CD4-positive, CD25-positive, alpha-beta regulatory T cell (primary cell): ENCODE measurements around the gene PPIF. TPM values are rescaled to one million over a fixed set of nuclear protein-coding genes. Genes with fewer than 3 reads are reported as not detected.
"Not testable (repeated sequence)": the region's sequence is repeated elsewhere in the genome, so short reads cannot be mapped to it uniquely, and the experiment has no call there.

Experiments used
- ATAC-seq, 2 donors: fragments of 150-1000 bp; cut with Tn5 transposase; one replicate each; pipeline ENCODE4 v1.10.0; 2021; ENCODE audit warnings: low read depth in 2 of 2, moderate number of reproducible peaks in 2 of 2, moderate library complexity in 1 of 2
- DNase-seq, 3 donors: peaks; one replicate each; pipeline versions ENCODE4 v3.0.0 to v3.0.0-alpha.2; 2012 to 2022; ENCODE audit warnings: mixed read lengths in 1 of 3
- H3K27ac ChIP-seq: one replicate; pipeline ENCODE4 v1.7.0; 2013; ENCODE audit warnings: mild to moderate bottlenecking, low read length; ENCODE audit not compliant: insufficient read depth, poor library complexity, severe bottlenecking
- H3K27me3 ChIP-seq: one replicate; pipeline ENCODE4 v1.7.0; 2013; ENCODE audit warnings: low read length; ENCODE audit not compliant: control insufficient read depth, insufficient read depth
- H3K36me3 ChIP-seq: one replicate; pipeline ENCODE4 v1.7.0; 2013; ENCODE audit warnings: mild to moderate bottlenecking, low read length, moderate library complexity; ENCODE audit not compliant: control insufficient read depth, insufficient read depth
- H3K4me1 ChIP-seq: 2 replicates; pipeline ENCODE4 v1.7.0; 2013; ENCODE audit warnings: mild to moderate bottlenecking, low read length; ENCODE audit not compliant: insufficient read depth, control insufficient read depth, poor library complexity, severe bottlenecking
- H3K4me3 ChIP-seq: one replicate; pipeline ENCODE4 v1.7.0; 2013; ENCODE audit warnings: low read depth, mild to moderate bottlenecking, low read length, moderate library complexity
- H3K9me3 ChIP-seq, 2 experiments: 1 replicate in 1 of 2; 2 replicates in 1 of 2; pipeline ENCODE4 v1.7.0; 2013; ENCODE audit warnings: low read length in 2 of 2, mild to moderate bottlenecking in 1 of 2, moderate library complexity in 1 of 2; ENCODE audit not compliant: control insufficient read depth in 2 of 2
- H3K27ac Mint-ChIP-seq, 3 donors: one replicate each; pipeline ENCODE4 v1.8.0; 2020 to 2022; ENCODE audit warnings: mild to moderate bottlenecking in 3 of 3, mixed read lengths in 3 of 3, moderate library complexity in 2 of 3
- H3K27me3 Mint-ChIP-seq: one replicate; pipeline ENCODE4 v1.8.0; 2022; ENCODE audit warnings: mild to moderate bottlenecking, mixed read lengths
- H3K36me3 Mint-ChIP-seq: one replicate; pipeline ENCODE4 v1.8.0; 2020; ENCODE audit warnings: mixed read lengths
- H3K4me1 Mint-ChIP-seq, 4 donors: one replicate each; pipeline ENCODE4 v1.8.0; 2020 to 2022; ENCODE audit warnings: mixed read lengths in 4 of 4, mild to moderate bottlenecking in 1 of 4
- H3K4me3 Mint-ChIP-seq, 4 donors: one replicate each; pipeline ENCODE4 v1.8.0; 2020 to 2022; ENCODE audit warnings: mild to moderate bottlenecking in 4 of 4, mixed read lengths in 4 of 4, moderate library complexity in 3 of 4
- H3K9me3 Mint-ChIP-seq, 7 donors: one replicate each; pipeline ENCODE4 v1.8.0; 2020 to 2022; ENCODE audit warnings: mixed read lengths in 7 of 7, mild to moderate bottlenecking in 3 of 7, moderate library complexity in 2 of 7
- polyA plus RNA-seq, 4 donors: library from polyadenylated mRNA; unstranded; fragments of 300-500 nt; fragmentation: Illumina TruSeq; gene quantifications; one replicate each; pipeline ENCODE4 v1.2.3, GENCODE V29; 2021
- total RNA-seq: library from RNA; stranded (reverse); gene quantifications from one replicate; pipeline ENCODE4 v1.2.3, GENCODE V29; 2022

Gene PPIF
- total and polyA plus RNA-seq, 5 donors from 2014 or later = 15.5 to 60.2 (median 18.0) TPM

GRCh38 chr10:79335094-79335469 is 12.2 kb upstream of the PPIF start:
- DNase-seq = no peak
- H3K36me3 ChIP-seq = no peaks in the 10 kb centered on the region
- Mint-ChIP-seq H3K4me1 (peaks cover 0 to 32% (median 19%) of the 10 kb centered on the region in 4 donors), H3K27me3 (peaks cover 5% of the 10 kb centered on the region), H3K27ac (peak overlapping the region in 1 of 3 donors; percentile 13), H3K9me3 (peaks cover 0 to 3% (median 0%) of the 10 kb centered on the region in 7 donors), H3K36me3 (no peaks in the 10 kb centered on the region), H3K4me3 (no peak overlapping the region)
- no peak for ATAC-seq
- no peaks in the 10 kb centered on the region for H3K9me3 ChIP-seq
- H3K27me3 ChIP-seq = no peaks in the 10 kb centered on the region
- H3K4me3 ChIP-seq = no peak overlapping the region
- peaks cover 10% of the 10 kb centered on the region for H3K4me1 ChIP-seq
- no peak overlapping the region for H3K27ac ChIP-seq

- Mint-ChIP-seq H3K27ac (peak overlapping the region in 2 of 3 donors; percentile 46 to 56), H3K36me3 (no peaks in the 10 kb centered on the region), H3K4me1 (peaks cover 0 to 29% (median 18%) of the 10 kb centered on the region in 4 donors), H3K27me3 (peaks cover 5% of the 10 kb centered on the region), H3K9me3 (peaks cover 0 to 3% (median 0%) of the 10 kb centered on the region in 7 donors), H3K4me3 (no peak overlapping the region)
- H3K36me3 ChIP-seq = no peaks in the 10 kb centered on the region
- H3K4me3 ChIP-seq = no peak overlapping the region
- ATAC-seq = no peak
- H3K4me1 ChIP-seq = peaks cover 10% of the 10 kb centered on the region
- no peak for DNase-seq
- H3K27ac ChIP-seq = no peak overlapping the region
- no peaks in the 10 kb centered on the region for H3K9me3 ChIP-seq
- H3K27me3 ChIP-seq = no peaks in the 10 kb centered on the region
These were observed 11.6 kb upstream of the PPIF start for GRCh38 chr10:79335470-79336235.

DNA sequence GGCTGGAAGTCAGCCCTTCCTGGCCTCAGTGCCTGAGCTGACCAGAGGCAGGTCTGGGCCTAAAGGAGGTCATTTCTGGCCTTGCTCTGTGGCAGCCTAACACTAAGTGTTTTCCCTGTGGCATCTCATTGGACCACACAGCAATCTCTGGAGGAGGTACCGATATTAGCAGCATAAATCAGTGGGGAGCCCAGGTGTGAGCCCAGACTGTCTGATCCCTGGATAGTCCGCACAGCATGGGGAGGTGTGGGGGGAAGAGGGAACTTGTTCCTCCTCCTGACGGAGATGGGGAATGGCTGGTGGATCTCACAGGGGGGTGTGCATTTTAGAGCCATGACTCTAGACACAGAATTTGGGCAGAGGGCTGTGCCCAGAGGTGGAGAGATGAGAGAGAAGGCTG is 11.0 kb upstream of the PPIF start:
- Mint-ChIP-seq H3K9me3 (peaks cover 0 to 3% (median 0%) of the 10 kb centered on the region in 7 donors), H3K4me3 (no peak overlapping the region), H3K4me1 (peaks cover 0 to 26% (median 16%) of the 10 kb centered on the region in 4 donors), H3K27me3 (peaks cover 5% of the 10 kb centered on the region), H3K36me3 (no peaks in the 10 kb centered on the region), H3K27ac (peak overlapping the region in 1 of 3 donors; percentile 46)
- Histone ChIP-seq H3K27me3 (no peaks in the 10 kb centered on the region), H3K4me3 (no peak overlapping the region), H3K4me1 (peaks cover 8% of the 10 kb centered on the region), H3K27ac (no peak overlapping the region), H3K9me3 (no peaks in the 10 kb centered on the region), H3K36me3 (no peaks in the 10 kb centered on the region)
- no peak for ATAC-seq
- no peak for DNase-seq

DNA sequence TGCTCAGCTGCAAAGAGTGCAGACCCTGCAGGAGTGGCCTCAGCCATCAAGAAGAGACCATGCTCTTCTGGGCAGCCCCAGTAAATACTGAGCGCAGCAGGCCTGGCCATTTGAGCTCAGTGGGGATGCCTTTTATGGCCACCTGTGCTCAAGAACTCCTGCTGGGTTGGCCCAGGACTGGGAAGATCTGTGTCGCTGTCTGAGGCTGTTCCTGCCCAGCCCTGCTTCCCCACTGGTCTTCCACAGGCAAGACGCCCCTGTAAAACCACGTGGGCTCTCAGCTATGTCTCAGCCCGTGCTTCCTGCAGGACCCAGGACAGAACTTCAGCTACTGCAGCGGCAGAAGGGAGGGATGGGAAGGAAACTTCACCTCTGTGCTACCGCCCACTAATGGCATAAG is 10.5 kb upstream of the PPIF start:
- H3K4me3 ChIP-seq = no peak overlapping the region
- H3K27me3 ChIP-seq = no peaks in the 10 kb centered on the region
- H3K9me3 ChIP-seq = no peaks in the 10 kb centered on the region
- H3K27ac ChIP-seq = no peak overlapping the region
- Mint-ChIP-seq H3K4me1 (peaks cover 0 to 23% (median 13%) of the 10 kb centered on the region in 4 donors), H3K4me3 (peak overlapping the region in 1 of 4 donors; percentile 22), H3K9me3 (peaks cover 0 to 3% (median 0%) of the 10 kb centered on the region in 7 donors), H3K27me3 (peaks cover 5% of the 10 kb centered on the region), H3K36me3 (no peaks in the 10 kb centered on the region), H3K27ac (no peak overlapping the region)
- DNase-seq (no peak), ATAC-seq (no peak)
- peaks cover 4% of the 10 kb centered on the region for H3K4me1 ChIP-seq
- no peaks in the 10 kb centered on the region for H3K36me3 ChIP-seq

DNA sequence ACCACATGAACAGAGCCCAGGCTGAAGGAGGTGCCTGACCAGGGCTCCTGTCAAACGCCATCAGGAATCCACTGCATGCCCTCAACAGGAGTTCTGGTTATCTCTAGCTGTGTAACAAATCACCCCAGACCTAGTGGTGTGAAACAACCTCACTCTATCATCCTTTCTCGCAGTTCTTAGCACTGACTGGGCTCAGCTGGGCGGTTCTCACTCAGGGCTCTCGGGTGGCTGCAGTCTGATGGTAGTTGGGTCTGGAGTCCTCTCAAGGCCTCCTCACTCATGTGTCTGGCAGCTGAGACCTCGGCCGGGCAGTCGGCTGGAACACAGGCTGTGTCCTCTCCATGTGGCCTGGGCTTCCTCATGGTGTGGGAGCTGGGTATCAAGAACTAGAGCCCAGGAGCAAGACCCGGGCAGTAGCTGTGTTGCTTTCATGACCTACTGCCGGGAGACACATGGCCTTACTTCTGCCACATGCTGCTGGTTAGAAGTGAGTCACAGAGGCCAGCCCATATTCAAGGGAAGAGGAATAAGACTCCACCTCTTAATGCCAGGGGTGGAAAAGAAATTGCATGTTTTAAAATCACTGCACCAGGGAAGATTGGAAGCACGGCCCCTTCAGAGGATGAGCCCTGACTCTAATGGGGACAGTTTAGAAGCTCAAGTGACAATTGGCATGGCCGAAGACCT is 9.3 kb upstream of the PPIF start:
- not testable (repeated sequence) for H3K4me3 ChIP-seq, DNase-seq, H3K4me3 Mint-ChIP-seq, H3K9me3 ChIP-seq, H3K9me3 Mint-ChIP-seq, H3K27ac Mint-ChIP-seq, H3K36me3 Mint-ChIP-seq, ATAC-seq, H3K27ac ChIP-seq, H3K27me3 Mint-ChIP-seq, H3K4me1 ChIP-seq, H3K27me3 ChIP-seq, H3K36me3 ChIP-seq
- peaks cover 0 to 17% (median 8%) of the 10 kb centered on the region in 4 donors for H3K4me1 Mint-ChIP-seq

- Mint-ChIP-seq H3K36me3 (no peaks in the 10 kb centered on the region), H3K27ac (no peak overlapping the region), H3K27me3 (peaks cover 5% of the 10 kb centered on the region), H3K4me3 (no peak overlapping the region), H3K9me3 (peaks cover 0 to 2% (median 0%) of the 10 kb centered on the region in 7 donors), H3K4me1 (peaks cover 0 to 19% (median 11%) of the 10 kb centered on the region in 4 donors)
- Histone ChIP-seq H3K9me3 (no peaks in the 10 kb centered on the region), H3K27ac (no peak overlapping the region), H3K27me3 (no peaks in the 10 kb centered on the region), H3K4me3 (no peak overlapping the region), H3K4me1 (peaks cover 4% of the 10 kb centered on the region), H3K36me3 (no peaks in the 10 kb centered on the region)
- DNase-seq (no peak), ATAC-seq (no peak)
These were observed 8.0 kb upstream of the PPIF start for GRCh38 chr10:79339266-79339665.

GRCh38 chr10:79340646-79341244 is 6.5 kb upstream of the PPIF start:
- H3K9me3 Mint-ChIP-seq = no peaks in the 10 kb centered on the region
- H3K36me3 Mint-ChIP-seq = no peaks in the 10 kb centered on the region
- no peaks in the 10 kb centered on the region for H3K27me3 Mint-ChIP-seq
- Histone ChIP-seq H3K27ac (no peak overlapping the region), H3K4me1 (peaks cover 4% of the 10 kb centered on the region), H3K4me3 (no peak overlapping the region), H3K9me3 (no peaks in the 10 kb centered on the region), H3K36me3 (no peaks in the 10 kb centered on the region), H3K27me3 (no peaks in the 10 kb centered on the region)
- no peak for ATAC-seq
- peak overlapping the region in 1 of 3 donors; percentile 60 for H3K27ac Mint-ChIP-seq
- DNase-seq = no peak
- no peak overlapping the region for H3K4me3 Mint-ChIP-seq
- H3K4me1 Mint-ChIP-seq = peaks cover 0 to 23% (median 8%) of the 10 kb centered on the region in 4 donors
